HG03565 (cell line): ENCODE measurements around the gene SLC19A3.
"Not testable (repeated sequence)": the region's sequence is repeated elsewhere in the genome, so short reads cannot be mapped to it uniquely, and the experiment has no call there.

Source experiments
- ATAC-seq: cut with Tn5 transposase; IDR thresholded peaks from one replicate; pipeline ENCODE4 v1.9.1; 2021; ENCODE audit warnings: mild to moderate bottlenecking, moderate library complexity; ENCODE audit not compliant: unreplicated experiment

SLC19A3 gene

DNA sequence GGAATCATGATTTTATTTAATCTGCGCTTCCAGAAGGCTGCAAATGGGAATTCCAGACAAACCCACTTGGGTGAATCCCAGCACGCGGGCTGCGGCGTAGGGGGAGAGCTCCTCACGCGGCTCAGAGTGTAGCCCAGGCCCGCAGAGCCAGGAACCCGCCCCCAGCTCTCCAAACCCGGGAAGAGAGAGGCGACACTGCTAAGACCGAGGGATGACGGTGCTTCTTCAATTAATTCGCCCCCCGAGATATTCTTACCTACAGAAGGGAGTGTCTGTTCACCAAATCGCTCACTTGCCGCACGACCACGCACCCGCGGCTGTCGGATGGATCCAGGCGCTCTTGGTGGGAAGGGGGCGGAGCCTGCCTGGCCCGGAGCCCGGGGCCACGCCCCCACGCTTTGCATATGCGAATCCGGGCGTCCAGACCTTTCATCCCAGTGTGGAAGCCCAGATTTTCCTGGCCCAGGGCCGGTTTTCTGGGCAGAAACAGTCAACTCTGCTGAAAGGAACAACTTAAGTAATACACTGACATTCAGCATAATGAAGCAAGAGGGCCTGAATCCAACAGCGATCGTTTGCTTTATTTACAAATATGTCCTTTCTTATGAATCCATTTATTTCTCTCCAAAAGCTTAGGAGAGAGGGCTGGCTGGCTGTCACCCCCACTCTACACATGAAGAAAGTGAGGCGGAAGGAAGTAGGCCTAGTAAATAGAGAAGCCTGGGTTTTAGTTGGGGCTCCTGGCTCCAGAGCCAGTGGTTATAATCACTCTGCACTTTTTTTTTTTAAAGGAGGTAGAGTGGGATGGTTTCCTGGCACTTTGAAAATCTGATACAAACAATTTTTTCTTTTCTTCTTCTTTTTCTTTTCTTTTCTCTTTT, at the start of gene SLC19A3:
SLC19A3 (minus strand) TSS at position 342 of the 881 bp plus-strand sequence. CDS start 15,710 bp downstream, outside the sequence.
- ATAC-seq = no peak

DNA sequence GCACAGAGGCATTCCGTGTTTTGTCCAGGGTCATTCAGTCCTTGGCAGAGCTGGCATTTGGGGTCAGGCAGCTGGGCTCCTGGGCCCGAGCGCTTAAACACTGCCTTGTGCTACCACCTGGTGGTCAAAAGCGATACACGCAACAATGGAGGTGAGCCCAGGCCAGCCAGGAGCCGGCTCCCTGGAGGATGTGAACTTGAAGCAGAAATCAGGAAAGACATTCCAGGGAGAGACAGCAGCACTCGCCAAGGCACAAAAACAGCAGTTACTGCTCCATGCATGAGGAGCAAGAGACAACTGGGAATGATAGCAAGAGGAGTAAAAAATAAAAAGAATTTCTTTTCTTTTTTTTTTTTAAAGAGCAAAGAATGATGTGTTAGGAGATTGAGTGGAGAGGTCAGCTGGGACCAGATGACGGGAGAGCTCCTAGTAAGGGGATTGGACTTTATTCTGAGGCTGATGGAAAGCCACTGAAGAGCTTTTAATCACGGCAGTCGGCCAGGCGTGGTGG, 48.6 kb upstream of the SLC19A3 start:
- ATAC-seq = peak; percentile 94

DNA sequence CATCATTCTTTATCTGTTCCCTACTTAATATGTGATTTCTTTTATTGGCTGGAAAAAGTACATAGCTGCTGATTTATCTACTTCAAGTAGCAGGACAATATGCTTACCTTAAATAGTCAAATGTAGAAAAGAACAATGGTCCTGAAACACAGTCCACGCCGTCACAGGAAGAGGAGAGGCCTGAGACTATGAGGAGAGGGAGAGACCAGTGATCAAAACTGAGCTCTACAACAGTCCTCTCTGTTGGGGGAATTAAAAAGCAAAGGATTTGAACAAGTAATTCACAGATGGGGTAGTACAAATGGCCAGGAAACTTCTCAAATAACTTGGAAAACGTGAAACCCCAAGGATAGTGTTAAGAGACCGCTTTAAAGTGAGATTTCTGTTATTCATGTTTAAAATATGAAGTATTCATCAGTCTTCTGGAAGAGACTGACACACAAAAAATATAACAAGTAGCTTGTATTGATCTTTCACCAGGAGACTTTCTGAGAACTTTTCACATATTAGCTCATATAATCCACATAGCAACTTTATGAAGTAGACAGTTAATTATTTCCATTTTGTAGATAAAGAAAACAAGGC, 48.1 kb upstream of the SLC19A3 start:
- ATAC-seq = peak; percentile 17

DNA sequence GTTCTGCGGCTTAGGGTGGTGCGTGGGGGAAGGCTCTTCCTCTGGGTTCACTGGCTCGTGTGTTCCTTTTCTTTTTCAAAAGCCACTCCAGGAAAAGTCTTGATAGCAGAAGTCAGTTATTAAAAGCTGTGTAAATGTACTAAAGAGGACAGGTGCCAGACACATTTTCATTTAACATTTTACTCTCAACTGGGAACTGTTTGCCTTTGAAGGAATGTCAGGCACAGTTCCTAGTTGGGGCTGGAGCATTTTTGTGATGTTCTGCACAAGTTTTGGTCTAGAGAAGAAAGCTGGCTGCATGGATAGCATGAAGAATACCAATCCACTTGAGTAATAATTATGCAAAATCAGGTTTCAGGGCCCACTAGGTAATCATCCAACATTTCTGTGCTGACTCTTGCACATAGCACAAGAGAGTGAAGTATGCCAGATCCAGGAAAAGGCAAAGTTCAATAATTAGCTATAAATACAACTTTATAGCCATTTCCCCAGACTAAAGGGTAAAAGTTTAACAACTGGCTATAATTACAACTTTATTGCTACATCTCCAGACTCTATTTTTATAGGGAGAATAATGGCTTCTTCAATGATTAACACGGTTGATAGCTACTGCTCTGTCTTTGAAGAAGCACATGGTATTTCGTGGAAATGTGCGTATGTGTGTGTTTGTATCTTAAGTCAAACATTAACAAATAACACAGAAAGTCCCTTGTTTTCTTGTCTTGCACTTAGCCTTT, 44.1 kb upstream of the SLC19A3 start:
- ATAC-seq = no peak

DNA sequence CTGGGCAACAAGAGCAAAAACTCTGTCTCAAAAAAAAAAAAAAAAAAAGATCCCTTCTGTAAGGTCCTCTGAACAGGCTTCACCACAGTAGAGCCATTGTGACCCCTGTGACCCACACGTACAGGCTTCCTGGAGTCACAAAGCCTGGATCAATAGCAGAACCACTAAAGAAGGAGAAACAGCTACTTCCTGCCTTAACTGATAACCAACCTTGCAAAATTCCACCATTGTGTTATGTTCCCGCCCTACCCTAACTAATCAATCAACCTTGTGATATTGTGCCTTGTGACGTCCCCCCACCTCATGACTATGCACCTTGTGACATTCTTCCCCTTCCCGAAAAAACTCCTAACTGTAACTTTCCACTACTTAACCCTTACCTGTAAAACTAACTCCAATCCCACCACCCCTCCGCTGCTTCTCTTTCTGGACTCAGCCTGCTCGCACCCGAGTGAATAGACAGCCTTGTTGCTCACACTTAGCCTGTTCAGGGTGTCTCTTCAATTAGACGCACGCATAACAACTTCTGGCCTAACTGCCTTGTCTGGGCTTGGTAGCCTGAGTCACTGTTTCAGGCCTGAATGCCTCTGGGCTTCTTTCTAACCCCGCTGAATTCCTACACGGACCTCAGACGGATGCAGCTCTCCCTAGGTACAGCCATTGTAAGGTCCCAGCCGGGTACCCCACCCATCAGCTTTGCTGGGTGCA, 41.7 kb upstream of the SLC19A3 start:
- no peak for ATAC-seq

DNA sequence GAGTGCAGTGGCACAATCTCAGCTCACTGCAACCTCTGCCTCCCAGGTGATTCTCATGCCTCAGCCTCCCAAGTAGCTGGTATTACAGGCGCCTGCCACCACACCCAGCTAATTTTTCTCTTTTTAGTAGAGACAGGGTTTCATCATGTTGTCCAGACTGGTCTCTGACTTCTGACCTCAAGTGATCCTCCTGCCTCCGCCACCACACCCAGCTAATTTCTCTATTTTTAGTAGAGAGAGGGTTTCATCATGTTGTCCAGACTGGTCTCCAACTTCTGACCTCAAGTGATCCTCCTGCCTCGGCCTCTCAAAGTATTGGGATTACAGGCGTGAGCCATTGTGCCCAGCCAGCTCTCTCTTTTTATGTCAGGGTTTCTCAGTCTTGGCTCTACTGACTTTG, 38.4 kb upstream of the SLC19A3 start:
- not testable (repeated sequence) for ATAC-seq

DNA sequence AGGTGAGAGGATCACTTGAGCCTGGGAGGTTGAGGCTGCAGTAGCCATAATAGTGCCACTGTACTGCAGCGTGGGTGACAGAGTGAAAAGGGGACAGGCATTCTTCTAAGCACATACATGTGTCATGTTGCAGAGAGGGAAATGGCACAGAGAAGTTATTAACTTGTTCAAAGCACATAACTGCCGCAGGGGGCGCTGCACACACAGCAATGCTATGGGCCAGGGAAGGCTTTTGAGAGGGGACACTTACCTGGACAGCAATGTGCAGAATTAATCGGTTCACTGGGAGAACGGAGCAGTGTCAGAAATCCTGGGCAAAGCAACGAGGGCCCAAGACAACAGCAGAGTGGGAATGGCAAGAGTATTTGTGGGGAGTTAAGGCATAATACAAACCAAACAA, 30.3 kb upstream of the SLC19A3 start:
- no peak for ATAC-seq

DNA sequence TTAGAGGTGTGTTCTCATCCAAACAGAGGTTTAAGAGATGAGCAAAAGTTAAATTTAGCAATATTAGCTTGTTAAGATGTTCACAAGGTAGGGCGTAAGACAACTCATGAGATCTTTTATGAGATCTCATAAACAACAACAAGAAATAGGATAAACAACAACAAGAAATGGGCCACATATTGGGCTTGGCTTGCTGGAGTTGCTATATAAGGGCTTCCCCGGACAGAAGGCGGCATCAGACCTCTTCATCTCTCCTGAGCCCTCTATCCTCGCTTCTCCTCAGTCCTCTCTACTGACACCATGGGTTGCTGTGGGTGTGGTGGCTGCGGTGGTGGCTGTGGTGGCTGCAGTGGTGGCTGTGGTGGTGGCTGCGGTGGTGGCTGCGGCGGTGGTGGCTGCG, 27.8 kb upstream of the SLC19A3 start, which contains the start of gene SCYGR8:
SCYGR8 (plus strand) TSS at position 301 of the 400 bp plus-strand sequence; CDS start at position 301, 0 bp downstream.
- no peak for ATAC-seq

DNA sequence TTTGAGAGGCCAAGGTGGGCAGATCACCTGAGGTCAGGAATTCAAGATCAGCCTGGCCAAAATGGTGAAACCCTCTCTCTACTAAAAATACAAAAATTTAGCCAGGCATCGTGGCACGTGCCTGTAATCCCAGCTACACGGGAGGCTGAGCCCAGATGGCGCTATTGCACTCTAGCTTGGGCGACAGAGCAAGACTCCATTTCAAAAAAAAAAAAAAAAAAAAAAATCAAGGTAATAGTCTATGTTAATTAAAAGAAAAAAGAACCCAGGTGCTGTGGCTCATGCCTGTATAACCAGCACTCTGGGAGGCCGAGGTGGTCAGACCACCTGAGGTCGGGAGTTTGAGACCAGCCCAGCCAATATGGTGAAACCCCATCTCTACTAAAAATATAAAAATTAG, 22.9 kb upstream of the SLC19A3 start:
- not testable (repeated sequence) for ATAC-seq

DNA sequence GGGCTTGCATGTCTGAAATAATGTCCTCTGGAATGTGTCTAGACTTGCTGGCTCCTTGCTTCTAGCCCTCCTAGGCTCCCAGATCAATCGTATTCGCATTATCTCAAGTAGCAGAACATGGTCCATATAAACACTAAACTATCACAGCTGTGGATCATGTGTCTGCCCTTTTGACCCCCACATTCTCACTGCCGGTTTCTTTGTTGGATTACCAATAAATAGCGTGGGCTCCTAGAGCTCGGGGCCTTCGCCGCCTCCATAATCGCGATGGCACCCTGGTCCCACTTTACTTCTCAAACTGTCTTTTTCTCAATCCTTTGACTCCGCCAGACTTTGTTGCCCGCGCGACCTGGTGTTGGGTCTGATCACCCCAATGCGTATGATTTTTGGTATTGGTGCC, 21.5 kb upstream of the SLC19A3 start:
- ATAC-seq = no peak

DNA sequence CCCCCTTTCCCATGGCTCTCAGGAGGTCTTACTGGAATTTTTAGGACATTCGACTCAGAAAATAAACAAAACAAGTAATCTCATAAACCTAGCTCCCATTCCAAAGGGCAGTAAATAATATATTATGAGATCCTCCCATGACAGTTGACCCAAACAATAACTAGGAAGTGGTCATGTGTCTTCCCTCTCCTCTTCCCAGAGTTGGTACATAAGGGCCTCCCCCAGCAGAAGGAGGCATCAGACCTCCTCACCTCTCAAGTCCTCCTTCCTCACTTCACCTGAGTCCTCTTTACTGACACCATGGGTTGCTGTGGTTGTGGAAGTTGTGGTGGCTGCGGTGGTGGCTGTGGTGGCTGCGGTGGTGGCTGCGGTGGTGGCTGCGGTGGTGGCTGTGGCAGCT, 10.2 kb upstream of the SLC19A3 start, which contains the start of gene SCYGR7:
SCYGR7 (plus strand) TSS at position 301 of the 400 bp plus-strand sequence; CDS start at position 301, 0 bp downstream.
- ATAC-seq = no peak

DNA sequence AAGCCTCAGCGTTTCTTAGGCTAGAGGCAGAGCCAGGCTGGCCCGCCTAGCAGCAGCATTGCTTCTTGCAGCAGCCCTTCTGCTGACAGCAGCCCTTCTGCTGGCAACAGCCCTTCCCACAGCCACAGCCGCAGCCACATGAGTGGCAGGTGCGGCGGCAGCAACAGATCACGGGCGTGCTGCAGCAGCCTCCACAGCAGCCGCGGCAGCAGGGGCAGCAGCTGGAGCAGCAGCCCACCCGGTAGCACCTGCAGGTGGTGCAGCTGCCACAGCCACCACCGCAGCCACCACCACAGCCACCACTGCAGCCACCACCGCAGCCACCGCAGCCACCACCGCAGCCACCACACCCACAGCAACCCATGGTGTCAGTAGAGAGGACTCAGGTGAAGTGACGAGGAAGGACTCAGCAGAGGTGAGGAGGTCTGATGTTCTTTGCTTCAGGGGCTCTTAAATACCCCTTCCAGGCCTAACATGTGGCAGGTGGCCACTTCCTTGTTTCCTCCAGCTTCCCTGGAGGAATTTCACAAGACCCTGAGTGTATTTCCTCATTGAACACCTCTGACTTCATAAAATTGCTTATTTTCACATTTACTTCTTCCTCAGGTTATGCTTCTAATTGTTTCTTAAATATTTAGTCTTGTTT, 6.7 kb upstream of the SLC19A3 start, which contains the start of gene SCYGR6:
SCYGR6 (minus strand) TSS at position 364 of the 646 bp plus-strand sequence; CDS start at position 364, 0 bp downstream.
- no peak for ATAC-seq

DNA sequence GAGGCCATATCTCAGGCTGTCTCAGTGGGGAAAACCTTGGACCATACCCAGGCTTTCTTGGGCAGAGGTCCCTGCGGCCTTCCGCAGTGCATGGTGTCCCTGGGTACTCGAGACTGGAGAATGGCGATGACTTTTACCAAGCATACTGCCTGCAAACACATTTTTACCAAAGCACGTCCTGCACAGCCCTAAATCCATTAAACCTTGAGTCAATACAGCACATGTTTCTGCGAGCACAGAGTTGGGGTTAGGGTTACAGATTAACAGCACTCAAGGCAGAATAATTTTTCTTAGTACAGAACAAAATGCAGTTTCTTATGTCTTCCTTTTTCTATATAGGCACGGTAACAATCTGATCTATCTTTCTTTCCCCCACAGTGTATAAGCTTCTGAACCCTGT, 5.0 kb upstream of the SLC19A3 start:
- ATAC-seq = not testable (repeated sequence)

DNA sequence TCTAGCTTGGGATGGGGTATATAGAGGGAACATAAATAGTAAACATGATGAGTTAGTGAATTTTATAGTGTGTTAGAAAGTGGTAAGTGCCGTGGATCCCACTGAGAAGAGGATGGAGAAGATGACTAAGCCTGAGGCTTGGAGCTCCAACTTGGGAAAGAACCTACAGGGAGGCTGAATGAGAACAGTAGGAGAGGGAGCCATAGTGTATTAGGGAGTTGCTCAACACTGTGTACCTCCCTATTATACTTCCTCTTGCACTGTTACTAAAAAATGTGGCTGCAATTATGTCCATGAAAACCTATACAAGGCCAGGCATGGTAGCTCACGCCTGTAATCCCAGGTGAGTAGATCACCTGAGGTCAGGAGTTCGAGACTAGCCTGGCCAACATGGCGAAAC, 2.9 kb upstream of the SLC19A3 start:
- no peak for ATAC-seq

DNA sequence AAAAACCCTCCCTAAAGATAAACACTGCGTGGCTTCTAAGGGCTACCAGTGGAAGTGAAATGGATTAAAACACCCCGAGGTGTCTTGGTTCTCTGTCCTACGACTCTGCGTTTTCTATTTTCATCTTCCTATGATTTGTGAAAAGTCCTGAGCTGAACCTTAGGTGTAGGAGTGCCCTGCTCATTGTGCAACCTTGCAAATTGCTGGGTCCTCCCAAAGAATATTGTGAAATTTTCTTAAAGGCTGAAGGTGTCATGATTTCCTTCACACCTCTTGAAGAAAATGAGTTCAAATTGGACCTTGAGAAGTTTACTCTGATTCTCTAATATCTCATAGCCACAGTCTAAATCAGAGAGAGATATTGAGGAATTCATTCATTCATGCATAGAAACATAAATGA, 1.8 kb upstream of the SLC19A3 start:
- ATAC-seq = no peak

DNA sequence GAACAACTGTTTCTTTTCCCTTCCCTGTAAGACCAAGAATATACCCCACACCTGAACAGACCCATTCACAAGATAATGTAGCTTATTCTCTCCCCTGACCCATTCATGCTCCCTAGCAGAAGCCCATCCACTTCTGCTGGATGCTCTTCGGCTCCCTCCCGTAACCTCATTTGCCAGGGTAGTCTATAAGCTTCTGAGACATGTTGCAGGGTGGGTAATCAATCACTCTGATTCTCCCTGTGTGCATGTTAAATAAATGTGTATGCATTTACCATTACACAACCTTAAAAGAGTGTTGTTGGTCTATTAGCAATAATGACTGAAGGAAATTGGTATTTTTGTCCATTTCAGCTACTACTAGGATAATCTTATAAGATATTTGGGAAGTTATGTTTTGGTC, 1.3 kb downstream of the SLC19A3 start:
- no peak for ATAC-seq

DNA sequence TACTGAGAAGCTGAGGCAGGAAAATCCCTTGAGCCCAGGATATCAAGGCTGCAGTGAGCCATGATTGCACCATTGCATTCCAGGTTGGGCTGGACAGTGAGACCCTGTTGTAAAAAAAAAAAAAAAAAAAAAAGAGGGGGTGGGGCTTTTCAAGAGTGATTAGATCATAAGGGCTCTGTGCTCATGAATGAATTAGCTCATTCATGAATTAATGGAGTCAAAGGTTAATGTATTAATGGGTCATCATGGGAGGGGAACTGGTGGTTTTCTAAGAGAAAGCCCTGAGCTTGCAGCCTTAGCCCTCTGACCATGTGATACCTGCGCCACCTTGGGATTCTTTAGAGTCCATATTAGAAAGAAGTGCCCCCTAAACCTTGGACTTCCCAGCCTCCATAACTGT, 4.5 kb downstream of the SLC19A3 start:
- ATAC-seq = no peak

DNA sequence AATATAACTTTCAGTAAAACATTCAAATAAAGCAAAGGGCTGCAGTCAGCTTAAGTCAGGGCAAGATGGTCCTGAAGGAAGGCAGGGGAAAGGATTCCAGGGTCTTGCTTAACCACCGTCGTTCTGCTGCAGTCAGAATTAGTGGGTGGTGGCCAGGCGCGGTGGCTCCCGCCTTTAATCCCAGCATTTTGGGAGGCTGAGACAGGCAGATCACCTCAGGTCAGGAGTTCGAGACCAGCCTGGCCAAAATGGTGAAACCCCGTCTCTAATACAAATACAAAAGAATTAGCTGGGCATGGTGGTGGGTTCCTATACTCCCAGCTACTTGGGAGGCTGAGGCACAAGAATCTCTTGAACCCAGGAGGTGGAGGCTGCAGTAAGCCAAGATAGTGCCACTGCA, 6.8 kb downstream of the SLC19A3 start:
- ATAC-seq = no peak

DNA sequence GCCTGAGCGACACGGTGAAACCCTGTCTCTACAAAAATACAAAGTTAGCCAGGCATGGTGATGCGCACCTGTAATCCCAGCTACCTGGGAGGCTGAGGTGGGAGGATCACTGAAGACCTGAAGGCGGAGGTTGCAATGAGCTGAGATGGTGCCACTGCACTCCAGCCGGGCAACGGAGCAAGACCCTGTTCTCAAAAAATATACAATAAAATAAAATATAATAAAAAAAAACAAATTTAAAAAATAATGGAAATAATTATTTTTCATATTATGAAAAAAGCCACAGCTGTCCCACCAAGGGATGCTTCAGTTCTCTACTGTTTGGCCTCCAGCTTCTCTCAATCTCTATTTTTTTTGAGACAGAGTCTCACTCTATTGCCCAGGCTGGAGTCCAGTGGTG, 10.4 kb downstream of the SLC19A3 start:
- ATAC-seq = no peak

DNA sequence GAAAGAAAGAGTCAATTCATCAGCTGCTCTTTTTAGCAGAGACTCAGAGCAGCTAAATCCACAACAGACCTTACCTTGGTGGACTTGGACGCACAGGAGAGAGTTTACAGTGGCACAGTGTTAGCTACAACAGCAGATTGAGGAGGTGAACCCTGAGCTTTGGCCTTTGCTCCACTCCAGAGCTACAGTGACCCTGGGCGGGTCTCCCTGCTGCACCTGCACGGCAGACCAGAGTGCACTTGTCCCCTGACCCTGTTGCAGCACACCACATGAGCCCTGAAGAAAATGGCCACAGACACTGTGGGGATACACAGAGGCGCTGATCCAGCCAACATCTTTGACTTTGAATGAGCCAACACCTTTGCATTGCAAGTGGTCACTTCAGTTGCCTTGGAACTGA, 11.0 kb downstream of the SLC19A3 start:
- no peak for ATAC-seq
